ENCODE measurements around the gene WIZ.

Gene WIZ

GRCh38 chr19:15466851-15467733 is 17.3 kb upstream of the WIZ start:
- peak; percentile 53 to 67 for DNase-seq

DNA sequence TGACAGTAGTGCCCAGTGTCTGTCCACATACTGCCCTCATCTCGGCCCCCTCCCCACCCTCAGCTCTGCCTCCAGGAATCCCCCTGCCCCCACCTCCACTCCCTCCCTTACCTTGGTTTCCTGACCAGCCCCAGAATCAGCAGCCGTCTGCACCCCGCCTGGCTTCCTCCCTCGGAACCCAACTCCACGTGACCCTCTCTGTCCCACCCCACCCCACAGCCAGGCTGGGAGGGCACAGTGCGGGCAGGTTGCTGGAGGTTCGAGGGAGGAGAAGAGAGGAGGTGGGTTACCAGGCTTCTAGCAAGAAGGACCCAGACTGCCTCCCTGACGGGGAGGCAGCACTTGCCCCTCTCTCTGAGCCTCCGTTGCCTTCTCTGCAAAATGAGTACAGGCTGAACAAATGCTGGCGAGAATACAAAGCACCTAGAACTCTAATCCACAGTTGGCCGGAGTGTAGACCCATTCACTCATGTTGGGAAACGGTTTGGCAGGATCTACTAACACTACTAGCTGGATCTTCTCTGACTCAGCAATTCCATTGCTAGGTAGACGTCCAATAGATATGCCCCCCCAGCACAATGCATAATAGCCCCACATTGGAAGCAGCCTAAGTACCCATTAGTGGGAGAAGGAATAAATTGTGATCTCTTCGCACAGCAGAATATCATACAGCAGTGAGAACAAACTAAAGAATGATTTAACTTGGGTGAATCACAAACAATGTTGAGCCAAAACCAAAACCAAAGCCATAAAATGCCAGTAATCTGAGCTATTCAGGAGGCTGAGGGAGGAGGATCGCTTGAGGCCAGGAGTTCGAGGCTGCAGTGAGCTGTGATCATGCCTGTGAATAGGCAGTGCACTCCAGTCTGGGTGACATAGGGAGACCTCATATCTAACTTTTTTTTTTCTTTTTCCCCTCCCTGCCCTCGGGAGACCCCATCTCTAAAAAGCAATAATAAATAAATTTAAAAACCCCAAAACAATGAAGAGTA is 14.9 kb upstream of the WIZ start, which contains the start of gene RASAL3:
RASAL3 (minus strand) TSS at position 151 of the 992 bp plus-strand sequence. CDS start 186 bp downstream, outside the sequence.
- DNase-seq: peak; percentile 55

GRCh38 chr19:15463861-15464371 is 14.2 kb upstream of the WIZ start:
- peak; percentile 67 for DNase-seq

GRCh38 chr19:15461694-15462093 is 11.9 kb upstream of the WIZ start:
- no peak for DNase-seq

- DNase-seq: no peak
Observed at GRCh38 chr19:15457701-15458484, 8.1 kb upstream of the WIZ start.

- DNase-seq: no peak
Observed at GRCh38 chr19:15456871-15457700, 7.3 kb upstream of the WIZ start.

DNA sequence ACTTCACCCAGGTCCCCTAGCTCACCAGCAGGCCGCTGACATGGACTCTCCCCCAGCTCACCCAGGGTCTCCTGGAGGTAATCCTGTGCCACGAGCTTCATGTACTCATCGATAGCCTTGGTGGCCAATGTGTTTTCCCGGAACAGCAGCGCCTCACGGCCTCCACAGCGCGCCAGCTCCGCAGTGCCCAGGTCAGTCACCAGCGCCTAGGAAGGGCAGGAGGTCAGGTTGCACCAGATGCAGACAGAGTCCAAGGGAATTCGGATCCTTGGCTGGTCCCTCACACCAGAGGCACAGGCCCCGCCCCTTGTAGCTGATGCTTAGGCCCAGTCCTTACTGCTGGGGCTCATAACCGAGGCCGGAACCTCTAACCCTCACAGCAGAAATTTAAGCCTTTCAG is 6.7 kb upstream of the WIZ start:
- no peak for DNase-seq

DNA sequence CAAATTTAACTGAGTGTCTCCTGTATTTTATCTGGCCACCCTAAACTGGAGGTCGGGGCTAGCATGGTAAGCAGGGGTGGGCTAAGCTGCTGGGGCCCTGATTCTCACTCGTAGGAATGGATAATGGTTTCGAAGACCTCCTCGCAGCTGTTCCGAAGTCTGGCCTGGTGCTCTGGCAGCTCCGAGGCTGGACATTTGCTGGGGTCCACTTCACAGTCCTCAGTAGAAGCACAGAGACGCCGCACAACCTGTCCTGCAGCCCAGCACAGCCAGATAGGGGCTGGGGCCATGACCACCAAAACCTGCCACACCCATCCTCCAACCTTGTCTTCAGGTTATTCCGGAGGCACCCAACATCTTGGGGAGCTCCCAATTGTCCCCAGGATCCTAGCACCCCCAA is 6.2 kb upstream of the WIZ start:
- no peak for DNase-seq

- no peak for DNase-seq
Observed at GRCh38 chr19:15453906-15454860, 4.4 kb upstream of the WIZ start.

DNA sequence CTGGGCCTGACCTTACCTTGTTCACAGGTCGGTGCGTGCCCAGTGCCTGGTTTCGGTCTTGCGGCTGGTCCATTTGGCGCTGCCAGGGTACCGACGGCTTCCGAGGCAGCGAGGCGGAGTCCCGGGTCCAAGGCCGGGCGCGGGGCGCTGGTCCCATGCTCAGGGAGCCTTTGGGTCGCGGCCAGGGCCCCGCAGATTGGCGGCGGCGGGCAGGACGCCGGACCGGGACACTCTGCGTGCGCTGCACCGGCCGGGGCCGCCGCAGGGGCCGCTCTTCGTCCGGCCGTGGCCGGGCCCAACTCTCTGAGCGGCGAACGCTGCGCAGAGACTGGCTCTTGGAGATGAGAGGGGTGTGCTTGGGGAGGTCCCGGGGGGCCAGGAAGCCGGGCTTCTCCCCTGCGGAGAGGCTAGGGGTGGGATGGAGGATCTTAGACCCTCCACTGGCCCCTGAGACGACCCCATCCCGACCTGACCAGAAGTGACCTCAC is 3.4 kb upstream of the WIZ start:
- no peak for DNase-seq

DNA sequence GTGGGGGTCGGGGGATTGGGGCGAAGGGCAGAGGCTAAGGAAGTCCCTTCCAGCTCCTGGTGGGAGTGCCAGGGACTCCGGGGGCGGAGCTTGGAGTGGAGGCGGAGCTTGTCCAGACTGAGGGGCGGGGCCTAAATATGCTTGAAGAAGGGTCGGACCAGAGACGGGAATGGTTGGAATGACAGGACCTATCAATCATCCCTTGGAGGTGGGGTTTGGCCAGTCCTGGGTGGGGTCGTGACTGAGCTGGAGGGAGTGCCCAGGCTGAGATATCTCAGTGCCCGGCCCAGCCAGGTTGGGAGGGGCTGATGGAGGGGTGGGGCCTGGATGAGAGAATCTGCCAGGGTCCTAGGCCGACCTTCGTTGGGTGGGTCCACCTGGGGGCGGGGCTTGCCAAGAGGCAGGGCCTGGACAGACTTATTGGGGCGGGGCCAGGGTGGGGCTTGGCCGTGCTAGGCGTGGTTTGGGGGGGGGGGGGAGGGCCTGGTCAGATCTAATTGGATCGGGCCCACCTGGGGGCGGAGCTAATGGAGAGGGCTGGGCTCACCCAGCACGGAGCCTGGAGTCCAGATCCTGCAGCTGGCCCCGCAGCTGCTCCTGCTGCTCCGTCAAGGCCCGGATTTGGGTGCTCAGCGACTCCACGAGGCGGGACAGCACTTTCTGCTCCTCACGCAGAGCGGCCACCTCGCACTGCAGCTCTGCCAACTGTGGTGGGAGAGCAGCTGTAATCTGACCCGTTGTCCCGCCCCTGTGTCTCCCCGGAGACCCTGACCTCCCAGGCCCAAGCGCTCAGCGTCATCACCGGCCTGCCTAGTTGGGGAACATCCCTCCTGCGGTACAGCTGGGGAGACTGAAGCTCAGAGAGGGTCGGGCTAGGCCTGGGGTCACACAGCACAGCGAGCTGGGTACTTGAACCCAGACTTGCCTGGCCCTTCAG is 2.6 kb upstream of the WIZ start:
- no peak for DNase-seq

- no peak for DNase-seq
Observed at GRCh38 chr19:15450528-15450890, 753 bp upstream of the WIZ start.

- no peak for DNase-seq
Observed at GRCh38 chr19:15448778-15449619, 757 bp downstream of the WIZ start.

DNA sequence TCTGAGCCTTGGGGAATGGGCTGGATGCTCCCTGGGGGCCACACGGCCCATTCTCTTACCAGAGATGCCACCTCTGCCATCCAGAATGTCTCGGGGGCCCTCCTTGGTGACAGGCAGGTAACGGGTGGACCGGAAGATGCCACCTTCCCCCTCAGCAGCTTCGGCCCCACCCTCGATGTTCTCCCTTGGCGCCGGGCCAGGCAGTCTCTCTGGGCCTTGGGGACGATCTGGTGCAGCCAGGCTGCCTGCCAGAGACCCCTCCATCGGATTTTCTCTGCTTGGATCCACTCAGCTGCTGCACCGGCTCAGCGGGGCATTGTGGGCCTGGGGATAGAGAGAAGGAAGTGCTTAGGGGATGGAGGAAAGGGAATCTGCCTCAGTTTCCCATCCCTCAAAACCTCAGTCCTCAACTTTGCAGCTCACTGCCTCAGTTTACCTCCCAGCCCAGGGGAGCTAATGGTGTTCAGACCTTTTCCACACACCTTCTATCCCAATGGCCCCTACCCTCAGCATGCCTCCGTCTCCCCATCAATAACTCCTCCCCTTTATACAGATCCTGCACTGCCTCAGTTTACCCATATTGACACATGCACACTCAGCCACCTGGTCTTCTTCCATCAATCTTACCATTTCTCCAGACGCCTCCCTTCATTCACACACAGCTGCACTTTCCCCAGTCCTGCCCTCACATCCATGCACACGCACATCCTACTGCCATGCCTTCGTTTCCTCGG is 1.5 kb downstream of the WIZ start:
- DNase-seq: no peak

GRCh38 chr19:15447057-15447456 is 2.7 kb downstream of the WIZ start:
- no peak for DNase-seq

- no peak for DNase-seq
Observed at GRCh38 chr19:15445807-15446376, 3.9 kb downstream of the WIZ start.

- no peak for DNase-seq
Observed at GRCh38 chr19:15445227-15445605, 4.5 kb downstream of the WIZ start.

Measured in activated CD4-positive, alpha-beta T cell treated with anti-CD3 and anti-CD28 coated beads, Interleukin-2, amount 50 U/mL, for 4 hours (primary cell).